Choroid plexus epithelial cell (primary cell): ENCODE measurements around the gene RTN4RL1.

ENCODE experiments used
- DNase-seq: peaks from one replicate; pipeline ENCODE4 v3.0.0-alpha.2; 2010; ENCODE audit warnings: low read depth
- H3K4me3 ChIP-seq: 2 replicates; pipeline ENCODE4 v1.5.1; 2011; ENCODE audit warnings: low read depth, mild to moderate bottlenecking, control low read depth, low read length, moderate library complexity
- TF ChIP-seq, protein P1 (sequence below): conservative IDR thresholded peaks from 2 replicates; pipeline ENCODE4 v1.5.1; 2011; ENCODE audit warnings: low read depth, mild to moderate bottlenecking, control low read depth, inconsistent platforms, low read length, moderate library complexity

Gene RTN4RL1

DNA sequence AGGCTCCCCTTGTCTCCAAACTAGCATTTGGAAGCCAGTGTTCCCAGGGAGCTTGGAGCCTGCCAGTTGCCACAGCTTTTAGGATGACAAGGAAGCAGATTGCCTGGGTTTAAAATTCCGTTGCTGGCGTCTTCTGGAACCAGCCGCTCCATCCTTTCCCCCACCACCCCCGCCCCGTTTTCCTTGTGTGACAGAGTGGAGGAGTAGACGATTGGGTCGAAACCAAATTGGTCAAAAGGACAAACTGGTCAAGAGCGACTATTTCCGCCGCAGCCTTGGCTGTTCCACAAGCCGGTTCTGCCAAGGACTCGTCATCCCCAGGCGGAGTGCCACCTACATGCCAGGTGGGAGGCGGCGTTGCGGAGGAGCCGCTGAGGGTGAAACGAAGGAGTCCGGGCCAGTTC is 104.2 kb downstream of the RTN4RL1 start:
- TF ChIP-seq, protein P1, sequence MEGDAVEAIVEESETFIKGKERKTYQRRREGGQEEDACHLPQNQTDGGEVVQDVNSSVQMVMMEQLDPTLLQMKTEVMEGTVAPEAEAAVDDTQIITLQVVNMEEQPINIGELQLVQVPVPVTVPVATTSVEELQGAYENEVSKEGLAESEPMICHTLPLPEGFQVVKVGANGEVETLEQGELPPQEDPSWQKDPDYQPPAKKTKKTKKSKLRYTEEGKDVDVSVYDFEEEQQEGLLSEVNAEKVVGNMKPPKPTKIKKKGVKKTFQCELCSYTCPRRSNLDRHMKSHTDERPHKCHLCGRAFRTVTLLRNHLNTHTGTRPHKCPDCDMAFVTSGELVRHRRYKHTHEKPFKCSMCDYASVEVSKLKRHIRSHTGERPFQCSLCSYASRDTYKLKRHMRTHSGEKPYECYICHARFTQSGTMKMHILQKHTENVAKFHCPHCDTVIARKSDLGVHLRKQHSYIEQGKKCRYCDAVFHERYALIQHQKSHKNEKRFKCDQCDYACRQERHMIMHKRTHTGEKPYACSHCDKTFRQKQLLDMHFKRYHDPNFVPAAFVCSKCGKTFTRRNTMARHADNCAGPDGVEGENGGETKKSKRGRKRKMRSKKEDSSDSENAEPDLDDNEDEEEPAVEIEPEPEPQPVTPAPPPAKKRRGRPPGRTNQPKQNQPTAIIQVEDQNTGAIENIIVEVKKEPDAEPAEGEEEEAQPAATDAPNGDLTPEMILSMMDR: no peak
- DNase-seq: no peak
- H3K4me3 ChIP-seq: no peak overlapping the region

DNA sequence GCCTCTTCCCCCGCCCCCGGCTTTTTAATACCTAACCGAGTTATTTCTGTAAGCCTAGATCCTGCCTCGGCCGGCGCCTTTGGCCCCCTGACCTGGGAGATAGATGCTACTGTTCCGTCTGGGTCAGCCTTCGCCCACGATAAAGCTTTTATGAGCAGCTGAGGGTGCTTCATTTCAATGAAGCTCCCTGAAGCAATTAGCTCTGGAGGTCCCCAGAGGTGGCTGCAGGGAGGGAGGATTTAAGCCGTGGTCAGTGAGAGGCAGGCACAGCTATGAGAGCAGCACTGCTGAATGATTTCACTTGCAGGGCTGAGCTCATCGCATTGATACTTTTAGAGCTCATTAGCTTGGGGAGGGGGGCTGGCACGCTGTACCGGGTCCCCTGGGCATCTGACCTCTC is 105.9 kb downstream of the RTN4RL1 start:
- TF ChIP-seq, protein P1: no peak
- DNase-seq: no peak
- no peak overlapping the region for H3K4me3 ChIP-seq

DNA sequence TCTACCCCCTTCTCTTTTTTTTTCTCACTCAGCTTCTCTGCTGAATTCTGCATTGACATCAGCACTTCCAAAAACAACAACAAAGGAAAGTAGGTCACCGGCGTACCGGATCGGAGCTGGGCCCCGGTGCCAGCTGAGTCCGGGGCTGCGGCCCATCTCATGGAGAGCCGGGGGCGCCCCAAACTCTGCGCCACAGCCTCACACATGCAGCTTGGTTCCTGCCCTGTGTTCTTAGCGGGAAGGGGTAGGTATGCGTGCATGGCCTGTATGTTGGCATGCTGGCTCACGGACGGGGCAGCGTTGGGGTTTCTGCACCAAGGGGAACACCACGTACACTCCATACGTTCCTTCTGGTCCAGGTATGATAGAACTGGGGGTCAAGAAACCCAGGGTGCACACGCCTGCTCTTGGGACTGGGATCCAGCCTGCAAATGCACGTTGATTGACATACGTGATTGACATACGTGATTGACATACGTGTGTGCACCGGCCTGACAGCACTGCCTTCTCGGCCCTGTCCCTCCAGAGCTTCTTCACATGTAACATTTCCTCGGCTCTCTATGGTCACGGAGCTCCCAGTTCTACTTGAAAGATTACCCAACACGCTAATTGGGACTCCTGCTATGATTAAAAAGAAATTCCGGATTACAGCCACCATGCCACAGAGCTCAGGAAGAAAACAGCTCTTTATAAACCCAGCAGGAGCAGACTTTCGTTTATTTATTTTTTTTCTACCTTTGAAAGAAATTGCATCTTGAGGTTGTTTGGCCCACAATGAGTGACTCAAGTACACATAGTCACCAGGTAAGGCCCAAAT is 106.6 kb downstream of the RTN4RL1 start:
- no peak for DNase-seq
- TF ChIP-seq, protein P1: no peak
- no peak overlapping the region for H3K4me3 ChIP-seq

DNA sequence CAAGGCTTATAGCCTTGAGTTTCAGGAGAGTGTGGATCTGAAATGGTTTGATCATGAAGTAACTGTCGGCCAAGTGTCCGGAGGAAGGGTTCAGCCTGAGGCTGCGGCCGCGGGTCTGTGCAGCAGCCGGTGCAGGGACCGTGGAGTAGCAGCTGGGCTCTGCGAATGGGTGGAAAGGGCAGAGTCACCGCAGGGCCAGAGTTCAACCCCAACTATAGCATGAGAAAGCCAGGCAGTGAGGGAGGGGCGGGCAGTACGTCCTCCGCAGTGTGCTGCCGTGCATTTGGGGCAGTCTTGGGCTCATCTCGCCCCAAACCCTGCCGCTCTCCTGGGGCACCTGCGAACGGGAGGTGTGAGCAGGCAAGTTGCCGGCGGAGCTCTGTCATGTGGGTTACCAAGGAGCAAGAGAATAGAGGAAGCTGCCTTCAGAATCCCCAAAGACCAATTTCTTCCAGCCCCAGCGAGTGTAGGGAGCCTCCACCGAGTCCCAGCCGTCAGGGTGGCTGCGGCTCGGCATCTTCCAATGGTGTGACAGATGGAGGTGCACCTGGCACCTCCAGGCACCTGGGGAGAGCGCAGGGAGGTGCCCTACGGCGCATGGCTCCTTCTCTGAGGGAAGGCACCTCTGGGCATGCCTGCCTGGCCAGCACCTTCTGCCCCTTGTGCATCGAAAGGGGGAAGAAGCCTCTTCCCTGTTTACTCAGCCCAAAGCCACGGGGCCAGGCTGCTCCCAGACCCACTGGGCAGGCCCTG is 108.0 kb downstream of the RTN4RL1 start:
- no peak for DNase-seq
- H3K4me3 ChIP-seq: no peak overlapping the region
- TF ChIP-seq, protein P1: no peak

DNA sequence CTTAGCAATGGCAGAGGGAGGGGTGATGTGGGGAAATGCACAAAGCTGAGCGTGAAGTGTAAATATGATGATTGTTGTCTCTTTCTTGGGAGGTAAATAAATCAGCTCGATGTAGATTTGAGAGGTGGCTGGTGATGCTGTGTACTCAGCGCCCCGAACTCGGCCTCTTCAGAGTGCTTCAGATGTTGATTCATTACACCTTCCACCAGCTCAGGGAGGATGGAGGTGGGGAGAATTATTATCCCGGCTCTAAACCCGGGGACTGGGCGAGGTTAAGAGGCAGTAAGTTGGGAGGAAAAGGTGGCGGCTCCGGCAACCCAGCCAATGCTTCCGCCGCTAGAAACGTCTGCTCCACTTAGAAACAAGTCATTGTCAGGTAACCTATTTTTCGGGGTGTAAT is 108.8 kb downstream of the RTN4RL1 start:
- no peak overlapping the region for H3K4me3 ChIP-seq
- TF ChIP-seq, protein P1: no peak
- no peak for DNase-seq

DNA sequence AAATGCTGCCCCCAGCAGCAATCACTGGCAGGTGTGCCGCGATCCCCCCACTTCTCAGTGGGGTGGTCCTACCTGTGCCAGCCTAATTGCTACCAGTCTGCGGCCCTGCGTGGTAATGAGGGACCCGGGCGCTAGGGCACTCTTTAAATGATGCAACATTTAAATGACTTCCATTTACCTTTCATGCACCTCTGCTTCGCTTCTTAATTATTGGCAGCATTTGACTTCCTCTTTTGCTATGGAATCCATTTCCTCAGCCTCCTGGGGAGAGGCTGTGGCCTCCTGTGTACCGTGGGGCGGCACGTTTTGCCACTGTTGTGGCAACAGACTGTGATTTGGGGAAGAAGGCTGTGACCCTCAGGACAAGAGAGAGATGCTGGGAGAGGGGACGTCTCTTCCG is 109.2 kb downstream of the RTN4RL1 start:
- no peak overlapping the region for H3K4me3 ChIP-seq
- TF ChIP-seq, protein P1: no peak
- DNase-seq: no peak

DNA sequence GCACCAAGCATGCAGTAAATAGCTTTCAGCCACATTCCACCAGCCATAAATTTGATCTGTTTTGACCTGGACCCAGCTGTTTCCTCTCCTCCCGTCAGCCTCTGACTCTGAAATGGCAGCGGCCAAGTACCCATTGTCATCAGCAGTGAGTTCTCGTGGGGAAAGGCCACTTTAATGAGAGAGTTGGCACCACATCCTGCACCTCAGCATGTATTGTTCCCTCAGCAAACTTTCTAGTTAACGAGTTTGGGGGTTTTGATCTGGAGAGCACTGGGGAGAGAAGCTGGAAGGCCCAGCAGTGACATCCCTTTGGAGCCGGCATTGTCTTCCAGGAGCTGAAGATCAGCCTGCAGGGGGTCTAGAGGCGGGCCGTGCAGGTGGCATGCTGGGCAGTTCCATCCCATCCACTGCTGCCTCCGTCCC is 110.5 kb downstream of the RTN4RL1 start:
- TF ChIP-seq, protein P1: no peak
- no peak overlapping the region for H3K4me3 ChIP-seq

More for the DNA sequence above, 110.5 kb downstream of the RTN4RL1 start:
- DNase-seq: no peak
